SK-N-MC (cell line): ENCODE measurements around the gene FOXP2.

Experiments
- EZH2 ChIP-seq: fragments of 200-600 bp; sonication (generic); IDR thresholded peaks from one replicate; pipeline ENCODE4 v1.6.1; 2017; ENCODE audit warnings: antibody characterized with exemption
- POLR2AphosphoS5 ChIP-seq: IDR thresholded peaks from 2 replicates; pipeline ENCODE4 v1.6.1; 2012; ENCODE audit warnings: mild to moderate bottlenecking, low read depth, low read length, borderline replicate concordance

- TF ChIP-seq POLR2AphosphoS5 (no peak), EZH2 (no peak)
Observed at GRCh38 chr7:114459574-114459973, 45.0 kb downstream of the FOXP2 start.
